ENCODE data around the gene CCL4L2.
"Not testable (repeated sequence)": the region's sequence is repeated elsewhere in the genome, so short reads cannot be mapped to it uniquely, and the experiment has no call there.

Gene CCL4L2

GRCh38 chr17:36210439-36211211, at the start of gene CCL4L2:
Gene CCL4L2 (plus strand): TSS chr17:36211063.
- not testable (repeated sequence) for DNase-seq (ENCODE audit: low read depth in 2 of 3, low spot score in 2 of 3)

- not testable (repeated sequence) for DNase-seq (ENCODE audit: low read depth in 2 of 3, low spot score in 2 of 3)
These were observed 42.0 kb upstream of the CCL4L2 start for GRCh38 chr17:36168836-36169235.

GRCh38 chr17:36176536-36176935, 34.3 kb upstream of the CCL4L2 start, which contains the start of gene TBC1D3B:
Gene TBC1D3B (minus strand): TSS chr17:36176636. CDS start chr17:36175050, 1,586 bp downstream.
- not testable (repeated sequence) for DNase-seq (ENCODE audit: low read depth in 2 of 3, low spot score in 2 of 3)

- DNase-seq (ENCODE audit: low read depth in 2 of 3, low spot score in 2 of 3), result not testable (repeated sequence)
These were observed 29.3 kb upstream of the CCL4L2 start for GRCh38 chr17:36181446-36182175.

- no peak for DNase-seq (ENCODE audit: low read depth in 2 of 3, low spot score in 2 of 3)
These were observed 28.5 kb upstream of the CCL4L2 start for GRCh38 chr17:36182176-36183000.

GRCh38 chr17:36183001-36183971, 27.6 kb upstream of the CCL4L2 start:
- DNase-seq (ENCODE audit: low read depth in 2 of 3, low spot score in 2 of 3), result no peak

- no peak for DNase-seq (ENCODE audit: low read depth in 2 of 3, low spot score in 2 of 3)
These were observed 26.7 kb upstream of the CCL4L2 start for GRCh38 chr17:36184023-36184765.

GRCh38 chr17:36185416-36185815, 25.4 kb upstream of the CCL4L2 start:
- DNase-seq (ENCODE audit: low read depth in 2 of 3, low spot score in 2 of 3), result no peak

- DNase-seq (ENCODE audit: low read depth in 2 of 3, low spot score in 2 of 3), result not testable (repeated sequence)
These were observed 23.8 kb upstream of the CCL4L2 start for GRCh38 chr17:36186810-36187763.

- not testable (repeated sequence) for DNase-seq (ENCODE audit: low read depth in 2 of 3, low spot score in 2 of 3)
These were observed 22.8 kb upstream of the CCL4L2 start for GRCh38 chr17:36187943-36188665.

GRCh38 chr17:36188891-36189306, 22.0 kb upstream of the CCL4L2 start:
- DNase-seq (ENCODE audit: low read depth in 2 of 3, low spot score in 2 of 3), result no peak

GRCh38 chr17:36189993-36190392, 20.9 kb upstream of the CCL4L2 start:
- DNase-seq (ENCODE audit: low read depth in 2 of 3, low spot score in 2 of 3), result not testable (repeated sequence)

GRCh38 chr17:36190549-36191330, 20.1 kb upstream of the CCL4L2 start:
- DNase-seq (ENCODE audit: low read depth in 2 of 3, low spot score in 2 of 3), result not testable (repeated sequence)

GRCh38 chr17:36193216-36193775, 17.6 kb upstream of the CCL4L2 start:
- no peak for DNase-seq (ENCODE audit: low read depth in 2 of 3, low spot score in 2 of 3)

GRCh38 chr17:36194147-36194831, 16.6 kb upstream of the CCL4L2 start:
- DNase-seq (ENCODE audit: low read depth in 2 of 3, low spot score in 2 of 3), result not testable (repeated sequence)
